ENCODE data around the gene TSC2. TPM values are rescaled to one million over a fixed set of nuclear protein-coding genes. Genes with fewer than 3 reads are reported as not detected.
A peak's percentile ranks its signal among the peaks of the same experiment; 100 is the strongest.

TSC2 gene
- total and polyA plus RNA-seq, 9 of the 15 experiments (the other 6 are each of a cell fraction or from before 2014, with no cell fraction given) = 1.3 to 68.1 (median 16.6) TPM

GRCh38 chr16:2023092-2024031, 24.4 kb upstream of the TSC2 start (continued):
- TF ChIP-seq PBX2 (CRISPR knock-in tag; IDR thresholded peaks at IDR 0.05; ENCODE audit: low read depth) (no peak), PBX2 (tag; conservative IDR thresholded peaks at IDR 0.05; ENCODE audit: low read depth) (no peak), DEAF1 (CRISPR knock-in tag; IDR thresholded peaks at IDR 0.05) (peak; percentile 61; the same call in 1 of the 2 replicates), MAFG (tag; conservative IDR thresholded peaks at IDR 0.05) (no peak), PCBP1 (IDR thresholded peaks at IDR 0.05; ENCODE audit: low read depth, low read length, poor library complexity, severe bottlenecking) (peak; percentile 28)
- TF ChIP-seq, protein P1, sequence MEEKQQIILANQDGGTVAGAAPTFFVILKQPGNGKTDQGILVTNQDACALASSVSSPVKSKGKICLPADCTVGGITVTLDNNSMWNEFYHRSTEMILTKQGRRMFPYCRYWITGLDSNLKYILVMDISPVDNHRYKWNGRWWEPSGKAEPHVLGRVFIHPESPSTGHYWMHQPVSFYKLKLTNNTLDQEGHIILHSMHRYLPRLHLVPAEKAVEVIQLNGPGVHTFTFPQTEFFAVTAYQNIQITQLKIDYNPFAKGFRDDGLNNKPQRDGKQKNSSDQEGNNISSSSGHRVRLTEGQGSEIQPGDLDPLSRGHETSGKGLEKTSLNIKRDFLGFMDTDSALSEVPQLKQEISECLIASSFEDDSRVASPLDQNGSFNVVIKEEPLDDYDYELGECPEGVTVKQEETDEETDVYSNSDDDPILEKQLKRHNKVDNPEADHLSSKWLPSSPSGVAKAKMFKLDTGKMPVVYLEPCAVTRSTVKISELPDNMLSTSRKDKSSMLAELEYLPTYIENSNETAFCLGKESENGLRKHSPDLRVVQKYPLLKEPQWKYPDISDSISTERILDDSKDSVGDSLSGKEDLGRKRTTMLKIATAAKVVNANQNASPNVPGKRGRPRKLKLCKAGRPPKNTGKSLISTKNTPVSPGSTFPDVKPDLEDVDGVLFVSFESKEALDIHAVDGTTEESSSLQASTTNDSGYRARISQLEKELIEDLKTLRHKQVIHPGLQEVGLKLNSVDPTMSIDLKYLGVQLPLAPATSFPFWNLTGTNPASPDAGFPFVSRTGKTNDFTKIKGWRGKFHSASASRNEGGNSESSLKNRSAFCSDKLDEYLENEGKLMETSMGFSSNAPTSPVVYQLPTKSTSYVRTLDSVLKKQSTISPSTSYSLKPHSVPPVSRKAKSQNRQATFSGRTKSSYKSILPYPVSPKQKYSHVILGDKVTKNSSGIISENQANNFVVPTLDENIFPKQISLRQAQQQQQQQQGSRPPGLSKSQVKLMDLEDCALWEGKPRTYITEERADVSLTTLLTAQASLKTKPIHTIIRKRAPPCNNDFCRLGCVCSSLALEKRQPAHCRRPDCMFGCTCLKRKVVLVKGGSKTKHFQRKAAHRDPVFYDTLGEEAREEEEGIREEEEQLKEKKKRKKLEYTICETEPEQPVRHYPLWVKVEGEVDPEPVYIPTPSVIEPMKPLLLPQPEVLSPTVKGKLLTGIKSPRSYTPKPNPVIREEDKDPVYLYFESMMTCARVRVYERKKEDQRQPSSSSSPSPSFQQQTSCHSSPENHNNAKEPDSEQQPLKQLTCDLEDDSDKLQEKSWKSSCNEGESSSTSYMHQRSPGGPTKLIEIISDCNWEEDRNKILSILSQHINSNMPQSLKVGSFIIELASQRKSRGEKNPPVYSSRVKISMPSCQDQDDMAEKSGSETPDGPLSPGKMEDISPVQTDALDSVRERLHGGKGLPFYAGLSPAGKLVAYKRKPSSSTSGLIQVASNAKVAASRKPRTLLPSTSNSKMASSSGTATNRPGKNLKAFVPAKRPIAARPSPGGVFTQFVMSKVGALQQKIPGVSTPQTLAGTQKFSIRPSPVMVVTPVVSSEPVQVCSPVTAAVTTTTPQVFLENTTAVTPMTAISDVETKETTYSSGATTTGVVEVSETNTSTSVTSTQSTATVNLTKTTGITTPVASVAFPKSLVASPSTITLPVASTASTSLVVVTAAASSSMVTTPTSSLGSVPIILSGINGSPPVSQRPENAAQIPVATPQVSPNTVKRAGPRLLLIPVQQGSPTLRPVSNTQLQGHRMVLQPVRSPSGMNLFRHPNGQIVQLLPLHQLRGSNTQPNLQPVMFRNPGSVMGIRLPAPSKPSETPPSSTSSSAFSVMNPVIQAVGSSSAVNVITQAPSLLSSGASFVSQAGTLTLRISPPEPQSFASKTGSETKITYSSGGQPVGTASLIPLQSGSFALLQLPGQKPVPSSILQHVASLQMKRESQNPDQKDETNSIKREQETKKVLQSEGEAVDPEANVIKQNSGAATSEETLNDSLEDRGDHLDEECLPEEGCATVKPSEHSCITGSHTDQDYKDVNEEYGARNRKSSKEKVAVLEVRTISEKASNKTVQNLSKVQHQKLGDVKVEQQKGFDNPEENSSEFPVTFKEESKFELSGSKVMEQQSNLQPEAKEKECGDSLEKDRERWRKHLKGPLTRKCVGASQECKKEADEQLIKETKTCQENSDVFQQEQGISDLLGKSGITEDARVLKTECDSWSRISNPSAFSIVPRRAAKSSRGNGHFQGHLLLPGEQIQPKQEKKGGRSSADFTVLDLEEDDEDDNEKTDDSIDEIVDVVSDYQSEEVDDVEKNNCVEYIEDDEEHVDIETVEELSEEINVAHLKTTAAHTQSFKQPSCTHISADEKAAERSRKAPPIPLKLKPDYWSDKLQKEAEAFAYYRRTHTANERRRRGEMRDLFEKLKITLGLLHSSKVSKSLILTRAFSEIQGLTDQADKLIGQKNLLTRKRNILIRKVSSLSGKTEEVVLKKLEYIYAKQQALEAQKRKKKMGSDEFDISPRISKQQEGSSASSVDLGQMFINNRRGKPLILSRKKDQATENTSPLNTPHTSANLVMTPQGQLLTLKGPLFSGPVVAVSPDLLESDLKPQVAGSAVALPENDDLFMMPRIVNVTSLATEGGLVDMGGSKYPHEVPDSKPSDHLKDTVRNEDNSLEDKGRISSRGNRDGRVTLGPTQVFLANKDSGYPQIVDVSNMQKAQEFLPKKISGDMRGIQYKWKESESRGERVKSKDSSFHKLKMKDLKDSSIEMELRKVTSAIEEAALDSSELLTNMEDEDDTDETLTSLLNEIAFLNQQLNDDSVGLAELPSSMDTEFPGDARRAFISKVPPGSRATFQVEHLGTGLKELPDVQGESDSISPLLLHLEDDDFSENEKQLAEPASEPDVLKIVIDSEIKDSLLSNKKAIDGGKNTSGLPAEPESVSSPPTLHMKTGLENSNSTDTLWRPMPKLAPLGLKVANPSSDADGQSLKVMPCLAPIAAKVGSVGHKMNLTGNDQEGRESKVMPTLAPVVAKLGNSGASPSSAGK (IDR thresholded peaks at IDR 0.05) = no peak
- TF ChIP-seq, protein P2, sequence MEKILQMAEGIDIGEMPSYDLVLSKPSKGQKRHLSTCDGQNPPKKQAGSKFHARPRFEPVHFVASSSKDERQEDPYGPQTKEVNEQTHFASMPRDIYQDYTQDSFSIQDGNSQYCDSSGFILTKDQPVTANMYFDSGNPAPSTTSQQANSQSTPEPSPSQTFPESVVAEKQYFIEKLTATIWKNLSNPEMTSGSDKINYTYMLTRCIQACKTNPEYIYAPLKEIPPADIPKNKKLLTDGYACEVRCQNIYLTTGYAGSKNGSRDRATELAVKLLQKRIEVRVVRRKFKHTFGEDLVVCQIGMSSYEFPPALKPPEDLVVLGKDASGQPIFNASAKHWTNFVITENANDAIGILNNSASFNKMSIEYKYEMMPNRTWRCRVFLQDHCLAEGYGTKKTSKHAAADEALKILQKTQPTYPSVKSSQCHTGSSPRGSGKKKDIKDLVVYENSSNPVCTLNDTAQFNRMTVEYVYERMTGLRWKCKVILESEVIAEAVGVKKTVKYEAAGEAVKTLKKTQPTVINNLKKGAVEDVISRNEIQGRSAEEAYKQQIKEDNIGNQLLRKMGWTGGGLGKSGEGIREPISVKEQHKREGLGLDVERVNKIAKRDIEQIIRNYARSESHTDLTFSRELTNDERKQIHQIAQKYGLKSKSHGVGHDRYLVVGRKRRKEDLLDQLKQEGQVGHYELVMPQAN (IDR thresholded peaks at IDR 0.05; ENCODE audit: borderline replicate concordance) = no peak

All from K562 (cell line).